Dedifferentiated amniotic fluid mesenchymal stem cell (primary cell): ENCODE data around the gene ZFPM1.

Source experiments
- DNase-seq: peaks from one replicate; pipeline ENCODE4 v3.0.0-alpha.2; 2016; ENCODE audit errors: extremely low spot score

ZFPM1 gene

DNA sequence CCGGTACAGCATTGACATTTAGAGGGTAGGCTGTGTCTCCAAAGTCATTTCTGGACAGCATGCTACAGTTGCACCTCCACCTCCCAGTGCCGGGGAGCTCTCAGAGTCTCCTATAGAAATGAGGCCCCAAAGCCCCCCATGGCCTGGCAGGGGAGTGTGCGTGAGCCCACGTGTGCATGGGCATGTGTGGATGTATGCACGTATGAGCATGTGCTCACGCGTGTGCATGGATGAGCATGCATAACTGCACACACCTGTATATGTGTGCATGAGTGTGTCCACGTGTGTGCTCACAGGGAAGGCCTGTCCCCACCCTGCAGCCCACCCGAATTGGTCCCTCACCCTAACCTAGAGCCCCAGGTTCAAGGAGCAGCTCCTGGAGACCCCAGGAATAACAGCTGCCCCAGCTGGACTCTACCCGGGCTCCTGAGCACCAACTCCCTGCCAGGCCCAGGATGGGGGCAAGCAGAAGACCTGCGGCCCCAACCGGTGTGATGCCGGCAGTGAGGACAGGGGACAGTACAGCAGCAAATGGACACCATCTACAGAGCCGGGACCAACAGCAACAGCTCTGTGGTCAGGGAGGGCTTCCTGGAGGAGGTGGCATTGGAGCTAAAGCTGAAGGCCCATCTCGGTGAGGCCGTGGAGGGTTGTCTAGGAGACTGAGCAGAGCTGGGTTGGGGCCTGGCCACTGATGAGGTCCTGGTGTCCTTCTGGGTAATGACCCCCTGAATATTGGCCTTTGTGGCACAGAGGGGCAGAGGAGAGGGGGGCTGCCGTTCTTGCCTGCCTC is 35.2 kb upstream of the ZFPM1 start:
- DNase-seq: no peak

DNA sequence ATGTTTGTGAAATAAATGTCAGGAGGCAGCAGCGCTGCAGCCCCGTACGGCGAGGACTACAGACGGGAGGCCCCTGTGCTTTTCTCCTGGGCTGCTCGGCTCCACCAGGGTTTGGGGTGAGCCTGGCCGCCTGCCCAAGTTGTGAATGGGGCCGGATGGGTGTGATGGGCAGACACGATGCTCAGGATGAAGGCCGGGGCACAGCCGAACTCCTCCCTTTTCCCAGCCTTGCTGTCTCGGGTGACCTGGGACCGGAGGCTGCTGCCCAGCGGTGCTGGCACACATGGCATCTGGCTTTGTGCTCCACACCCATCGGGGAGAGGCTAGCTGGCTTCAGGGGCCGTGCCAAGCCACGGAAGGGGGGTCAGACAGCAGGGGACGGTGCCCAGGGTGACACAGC is 34.2 kb upstream of the ZFPM1 start:
- DNase-seq: no peak

DNA sequence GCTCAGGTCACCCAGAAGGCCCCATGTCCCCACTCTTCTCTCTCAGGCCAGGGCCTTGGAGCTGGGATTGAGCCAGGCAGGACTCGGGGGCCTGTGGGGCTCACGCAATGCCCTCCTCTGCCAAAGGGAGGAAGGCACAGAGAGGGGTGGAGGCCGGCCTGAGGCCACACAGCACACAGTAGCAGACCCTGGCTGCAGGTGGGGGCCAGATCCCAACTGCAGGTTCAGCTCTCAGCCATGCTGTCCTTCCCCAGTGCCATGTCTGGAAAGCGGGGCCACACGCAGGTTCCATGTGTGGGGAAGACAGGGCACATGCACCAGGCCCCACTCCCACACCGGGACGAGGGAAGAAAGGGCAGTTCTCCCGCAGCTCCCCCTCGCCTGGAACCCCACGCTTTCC is 33.3 kb upstream of the ZFPM1 start:
- no peak for DNase-seq

DNA sequence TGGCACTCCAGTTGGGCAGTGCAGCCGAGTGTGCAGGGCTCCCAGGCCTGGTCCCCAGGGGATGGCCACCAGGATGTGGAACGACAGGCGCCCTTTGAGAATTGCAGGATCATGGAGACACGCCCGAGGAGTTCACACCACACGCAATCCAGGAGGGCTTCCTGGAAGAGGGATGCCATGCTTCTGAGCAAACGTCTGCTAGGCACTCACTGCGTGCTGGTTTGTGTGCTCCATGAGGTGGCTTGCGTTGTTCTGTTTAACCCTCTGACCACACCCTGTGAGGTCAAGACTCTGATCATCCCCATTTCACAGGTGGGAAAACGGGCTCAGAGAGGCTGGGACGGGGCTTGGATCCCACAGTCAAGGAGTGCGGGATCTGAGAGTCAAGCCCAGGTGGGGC is 32.6 kb upstream of the ZFPM1 start:
- no peak for DNase-seq

DNA sequence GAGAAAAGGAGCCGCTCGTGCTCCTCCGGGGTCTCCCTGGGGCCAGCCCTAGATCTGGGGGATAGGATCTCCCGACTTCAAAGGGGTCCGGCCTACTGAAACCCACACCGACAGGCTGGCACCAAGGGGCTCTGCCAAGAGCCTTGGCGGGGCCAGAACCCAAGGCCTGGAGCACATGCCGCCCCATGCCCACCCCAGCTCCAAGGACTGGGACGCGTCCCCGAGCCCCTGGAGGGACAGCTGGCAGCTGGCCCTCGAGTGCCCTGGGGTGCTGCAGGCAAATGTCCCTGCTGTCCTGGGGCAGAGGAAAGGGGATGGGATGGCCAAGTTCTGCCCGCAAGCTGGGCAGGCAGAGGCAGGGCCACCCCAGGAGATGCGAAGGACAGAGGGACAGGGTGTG is 31.8 kb upstream of the ZFPM1 start:
- DNase-seq: no peak

DNA sequence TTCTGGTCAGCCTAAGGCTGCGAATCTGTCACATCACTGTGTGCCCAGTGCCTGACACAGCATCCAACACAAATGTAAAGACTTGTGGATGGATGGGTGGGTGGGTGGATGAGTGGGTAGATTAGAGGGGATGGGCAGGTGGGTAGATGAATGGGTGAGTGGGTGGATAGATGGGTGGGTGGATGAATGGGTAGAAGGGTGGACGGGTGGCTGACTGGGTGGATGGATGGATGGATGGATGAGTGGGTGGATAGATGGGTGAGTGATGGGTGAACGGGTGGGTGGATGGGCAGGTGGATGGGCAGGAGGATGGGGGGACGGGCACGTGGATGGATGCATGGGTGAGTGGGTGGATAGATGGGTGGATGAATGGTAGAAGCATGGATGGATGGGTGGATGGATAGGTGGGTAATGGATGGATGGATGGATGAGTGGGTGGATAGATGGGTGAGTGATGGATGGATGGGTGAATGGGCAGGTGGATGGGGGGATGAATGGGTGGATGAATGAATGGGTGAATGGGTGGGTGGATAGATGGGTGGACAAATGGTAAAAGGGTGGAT is 31.1 kb upstream of the ZFPM1 start:
- no peak for DNase-seq

DNA sequence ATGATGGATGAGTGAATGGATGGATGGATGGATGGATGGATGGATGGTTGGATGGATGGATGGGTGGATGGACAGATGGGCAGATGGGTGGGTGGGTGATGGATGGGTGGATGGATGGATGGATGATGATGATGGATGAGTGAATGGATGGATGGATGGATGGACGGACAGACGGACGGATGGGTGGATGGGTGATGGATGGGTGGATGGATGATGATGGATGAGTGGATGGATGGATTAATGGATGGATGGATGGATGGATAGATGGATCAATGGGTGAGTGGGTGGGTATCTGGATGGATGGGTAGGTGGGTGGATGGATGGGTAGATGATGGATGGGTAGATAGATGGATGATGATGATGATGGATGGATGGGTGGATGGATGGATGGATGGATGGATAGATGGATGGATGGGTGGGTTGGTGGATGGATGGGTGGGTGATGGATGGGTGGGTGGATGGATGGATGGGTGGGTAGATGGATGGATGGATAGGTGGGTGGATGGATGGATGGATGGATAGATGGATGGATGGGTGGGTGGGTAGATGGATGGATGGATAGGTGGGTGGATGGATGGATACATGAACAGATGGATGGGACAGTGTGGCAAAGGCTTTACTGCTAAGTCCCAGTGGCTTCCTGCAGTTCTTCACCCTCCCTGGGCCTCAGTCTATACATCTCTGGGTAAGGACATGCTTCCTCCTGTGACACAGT is 30.2 kb upstream of the ZFPM1 start:
- DNase-seq: no peak

DNA sequence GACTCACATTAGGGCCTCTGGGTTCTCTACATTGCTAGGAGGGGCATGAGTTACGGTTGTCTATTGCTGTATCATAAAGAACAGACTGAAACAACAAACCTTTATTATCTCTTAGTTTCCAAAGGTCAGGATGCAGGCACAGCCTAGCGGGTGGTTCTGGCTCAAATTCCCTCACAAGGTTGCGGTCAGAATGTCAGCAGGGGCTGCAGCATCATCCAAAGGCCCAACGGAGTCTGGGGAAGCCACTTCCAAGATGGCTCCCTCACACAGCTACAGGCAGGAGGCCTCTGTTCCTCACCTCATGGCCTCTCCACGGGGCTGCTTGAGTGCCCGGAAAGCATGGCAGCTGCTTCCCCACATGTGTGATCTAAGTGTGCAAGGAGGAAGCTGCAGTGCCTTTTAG is 29.6 kb upstream of the ZFPM1 start:
- DNase-seq: no peak

DNA sequence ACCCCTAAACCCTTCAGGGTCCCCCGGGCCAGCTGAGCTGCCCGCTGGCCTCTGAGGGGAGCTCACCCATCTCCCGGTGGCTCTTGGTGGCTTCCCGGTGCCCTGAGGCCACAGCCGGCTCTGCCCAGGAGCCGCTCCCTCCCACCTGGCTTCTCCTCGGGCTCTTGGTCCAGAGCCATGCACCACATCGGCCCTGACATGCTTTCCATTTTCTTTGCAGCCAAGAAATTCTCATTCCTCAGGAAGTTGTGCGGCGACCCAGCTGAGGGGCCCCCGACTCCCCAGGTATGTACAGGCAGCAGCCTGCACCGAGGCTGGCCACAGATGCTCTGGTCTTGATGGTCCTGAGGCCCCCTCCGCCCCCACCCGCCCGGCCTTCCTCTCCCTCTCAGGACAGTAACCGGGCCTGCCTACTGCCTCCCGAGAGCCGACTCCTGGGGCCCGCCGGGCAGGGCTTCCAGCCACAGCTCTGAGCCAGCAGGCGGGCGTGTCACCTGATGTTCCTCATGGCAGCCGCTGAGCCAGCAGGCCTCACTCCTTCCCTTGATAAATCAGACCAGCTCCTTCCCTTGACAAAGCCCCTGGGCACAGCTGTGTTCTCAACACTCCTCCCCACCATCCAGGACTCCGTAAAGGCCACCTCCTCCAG is 28.4 kb upstream of the ZFPM1 start:
- DNase-seq: no peak

DNA sequence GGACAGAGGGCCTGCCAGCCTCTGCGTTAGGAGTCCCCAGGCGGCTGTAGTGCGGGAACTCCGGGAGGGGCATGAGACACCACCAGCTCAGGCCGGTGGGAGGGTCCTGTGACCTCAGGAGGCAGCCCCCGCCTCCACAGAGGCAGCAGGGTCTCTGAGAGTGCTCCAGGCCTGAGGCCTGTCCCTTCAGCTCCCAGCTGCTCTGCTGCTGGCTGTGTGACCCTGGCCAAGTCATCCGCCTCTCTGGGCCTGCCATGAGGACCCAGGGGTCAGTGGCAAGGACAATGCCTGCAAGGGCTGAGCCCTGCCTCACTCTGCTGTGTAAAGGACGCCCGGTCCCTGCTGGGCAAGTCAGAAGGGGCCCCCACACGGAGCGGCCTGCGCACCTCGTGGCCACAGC is 27.1 kb upstream of the ZFPM1 start:
- DNase-seq: no peak

DNA sequence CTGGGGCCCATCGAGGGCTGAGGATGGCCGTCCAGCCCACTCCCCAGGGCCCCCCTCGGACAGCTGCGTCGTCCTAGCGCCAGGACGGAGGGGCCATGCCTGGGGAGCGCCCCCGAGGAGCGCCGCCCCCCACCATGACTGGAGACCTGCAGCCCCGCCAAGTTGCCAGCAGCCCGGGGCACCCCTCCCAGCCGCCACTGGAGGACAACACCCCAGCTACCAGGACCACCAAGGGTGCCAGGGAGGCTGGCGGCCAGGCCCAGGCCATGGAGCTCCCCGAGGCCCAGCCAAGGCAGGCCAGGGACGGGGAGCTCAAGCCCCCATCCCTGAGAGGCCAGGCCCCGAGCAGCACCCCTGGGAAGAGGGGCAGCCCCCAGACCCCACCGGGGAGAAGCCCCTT is 25.7 kb upstream of the ZFPM1 start:
- DNase-seq: no peak

DNA sequence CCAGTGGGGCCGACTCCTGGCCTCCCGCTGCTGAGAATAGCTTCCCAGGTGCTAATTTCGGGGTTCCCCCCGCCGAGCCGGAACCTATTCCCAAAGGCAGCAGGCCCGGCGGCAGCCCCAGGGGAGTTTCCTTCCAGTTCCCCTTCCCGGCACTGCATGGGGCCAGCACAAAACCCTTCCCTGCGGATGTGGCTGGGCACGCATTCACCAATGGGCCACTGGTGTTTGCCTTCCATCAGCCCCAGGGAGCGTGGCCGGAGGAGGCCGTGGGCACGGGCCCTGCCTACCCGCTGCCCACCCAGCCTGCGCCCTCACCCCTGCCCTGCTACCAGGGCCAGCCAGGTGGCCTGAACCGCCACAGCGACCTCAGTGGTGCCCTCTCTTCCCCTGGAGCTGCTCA is 24.9 kb upstream of the ZFPM1 start:
- DNase-seq: no peak

DNA sequence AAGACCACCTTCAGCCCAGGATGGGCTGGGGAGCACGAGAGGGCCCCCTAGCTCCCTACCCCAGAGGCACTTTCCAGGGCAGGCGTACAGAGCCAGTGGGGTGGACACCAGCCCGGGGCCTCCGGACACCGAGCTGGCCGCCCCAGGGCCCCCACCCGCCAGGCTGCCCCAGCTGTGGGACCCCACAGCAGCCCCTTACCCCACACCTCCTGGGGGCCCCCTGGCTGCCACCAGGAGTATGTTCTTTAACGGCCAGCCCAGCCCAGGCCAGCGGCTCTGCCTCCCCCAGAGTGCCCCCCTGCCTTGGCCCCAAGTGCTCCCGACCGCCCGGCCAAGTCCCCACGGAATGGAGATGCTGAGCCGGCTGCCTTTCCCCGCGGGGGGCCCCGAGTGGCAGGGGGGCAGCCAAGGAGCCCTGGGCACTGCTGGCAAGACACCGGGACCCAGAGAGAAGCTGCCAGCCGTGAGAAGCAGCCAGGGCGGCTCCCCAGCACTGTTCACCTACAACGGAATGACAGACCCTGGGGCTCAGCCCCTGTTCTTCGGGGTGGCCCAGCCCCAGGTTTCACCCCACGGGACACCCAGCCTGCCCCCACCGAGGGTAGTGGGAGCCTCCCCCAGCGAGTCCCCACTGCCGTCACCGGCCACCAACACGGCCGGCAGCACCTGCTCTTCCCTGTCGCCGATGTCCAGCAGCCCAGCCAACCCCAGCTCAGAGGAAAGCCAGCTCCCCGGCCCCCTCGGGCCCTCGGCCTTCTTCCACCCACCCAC is 24.3 kb upstream of the ZFPM1 start:
- no peak for DNase-seq

DNA sequence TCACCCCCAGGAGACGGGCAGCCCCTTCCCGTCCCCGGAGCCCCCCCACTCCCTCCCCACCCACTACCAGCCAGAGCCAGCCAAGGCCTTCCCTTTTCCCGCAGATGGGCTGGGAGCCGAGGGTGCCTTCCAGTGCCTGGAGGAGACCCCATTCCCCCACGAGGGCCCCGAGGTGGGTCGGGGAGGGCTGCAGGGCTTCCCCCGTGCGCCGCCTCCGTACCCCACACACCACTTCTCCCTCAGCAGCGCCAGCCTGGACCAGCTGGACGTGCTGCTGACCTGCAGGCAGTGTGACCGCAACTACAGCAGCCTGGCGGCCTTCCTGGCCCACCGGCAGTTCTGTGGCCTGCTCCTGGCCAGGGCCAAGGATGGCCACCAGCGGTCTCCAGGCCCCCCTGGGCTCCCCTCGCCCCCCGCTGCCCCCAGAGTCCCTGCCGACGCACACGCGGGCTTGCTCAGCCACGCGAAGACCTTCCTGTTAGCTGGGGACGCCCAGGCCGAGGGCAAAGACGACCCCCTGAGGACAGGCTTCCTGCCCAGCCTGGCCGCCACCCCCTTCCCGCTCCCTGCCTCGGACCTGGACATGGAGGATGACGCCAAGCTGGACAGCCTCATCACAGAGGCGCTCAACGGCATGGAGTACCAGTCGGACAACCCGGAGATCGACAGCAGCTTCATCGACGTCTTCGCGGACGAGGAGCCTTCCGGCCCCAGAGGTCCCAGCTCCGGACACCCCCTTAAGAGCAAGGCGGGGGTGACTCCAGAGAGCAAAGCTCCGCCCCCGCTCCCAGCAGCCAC is 23.5 kb upstream of the ZFPM1 start:
- no peak for DNase-seq

DNA sequence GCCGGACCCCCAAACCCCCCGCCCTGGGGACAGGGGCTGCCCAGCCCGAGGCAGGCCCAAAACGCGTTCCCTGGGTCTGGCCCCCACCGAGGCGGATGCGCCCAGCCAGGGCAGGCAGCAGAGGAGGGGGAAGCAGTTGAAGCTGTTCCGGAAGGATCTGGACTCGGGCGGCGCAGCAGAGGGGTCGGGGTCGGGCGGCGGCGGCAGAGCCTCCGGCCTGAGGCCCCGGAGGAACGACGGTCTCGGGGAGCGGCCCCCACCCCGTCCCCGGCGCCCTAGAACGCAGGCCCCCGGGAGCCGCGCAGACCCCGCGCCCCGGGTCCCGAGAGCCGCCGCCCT is 22.9 kb upstream of the ZFPM1 start:
- DNase-seq: no peak

DNA sequence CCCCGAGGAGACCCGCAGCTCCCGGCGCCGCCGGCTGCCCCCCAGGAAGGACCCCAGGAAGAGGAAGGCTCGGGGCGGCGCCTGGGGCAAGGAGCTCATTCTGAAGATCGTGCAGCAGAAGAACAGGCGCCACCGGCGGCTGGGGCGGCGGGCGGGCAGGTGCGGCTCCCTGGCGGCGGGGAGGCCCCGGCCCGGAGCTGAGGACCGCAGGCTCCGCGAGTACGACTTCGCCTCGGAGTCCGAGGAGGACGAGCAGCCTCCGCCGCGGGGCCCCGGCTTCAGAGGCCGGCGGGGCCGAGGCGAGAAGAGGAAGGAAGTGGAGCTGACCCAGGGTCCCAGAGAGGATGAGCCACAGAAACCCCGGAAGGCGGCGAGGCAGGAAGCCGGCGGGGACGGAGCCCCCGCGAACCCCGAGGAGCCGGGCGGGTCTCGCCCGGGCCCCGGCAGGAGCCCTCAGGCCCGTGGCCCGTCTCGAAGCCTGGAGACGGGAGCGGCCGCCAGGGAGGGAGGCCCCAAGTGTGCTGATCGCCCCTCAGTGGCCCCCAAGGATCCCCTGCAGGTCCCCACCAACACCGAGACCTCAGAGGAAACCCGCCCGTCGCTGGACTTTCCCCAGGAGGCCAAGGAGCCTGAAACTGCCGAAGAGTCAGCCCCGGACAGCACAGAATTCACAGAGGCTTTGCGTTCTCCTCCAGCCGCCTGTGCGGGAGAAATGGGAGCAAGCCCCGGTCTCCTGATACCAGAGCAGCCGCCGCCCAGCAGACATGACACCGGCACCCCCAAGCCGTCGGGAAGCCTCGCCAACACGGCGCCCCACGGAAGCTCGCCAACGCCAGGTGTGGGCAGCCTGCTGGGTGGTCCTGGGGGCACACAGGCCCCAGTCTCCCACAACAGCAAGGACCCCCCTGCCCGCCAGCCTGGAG is 22.3 kb upstream of the ZFPM1 start:
- no peak for DNase-seq

DNA sequence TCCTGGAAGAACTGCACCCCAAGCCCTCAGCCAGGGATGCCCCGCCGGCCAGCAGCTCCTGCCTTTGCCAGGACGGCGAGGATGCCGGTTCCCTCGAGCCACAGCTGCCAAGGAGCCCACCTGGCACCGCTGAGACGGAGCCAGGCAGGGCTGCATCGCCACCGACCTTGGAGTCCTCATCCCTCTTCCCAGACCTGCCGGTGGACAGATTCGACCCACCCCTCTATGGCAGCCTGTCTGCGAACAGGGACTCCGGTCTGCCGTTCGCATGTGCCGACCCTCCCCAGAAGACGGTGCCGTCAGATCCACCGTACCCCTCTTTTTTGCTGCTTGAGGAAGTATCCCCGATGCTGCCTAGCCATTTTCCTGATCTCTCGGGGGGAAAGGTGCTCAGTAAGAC is 21.4 kb upstream of the ZFPM1 start:
- no peak for DNase-seq

DNA sequence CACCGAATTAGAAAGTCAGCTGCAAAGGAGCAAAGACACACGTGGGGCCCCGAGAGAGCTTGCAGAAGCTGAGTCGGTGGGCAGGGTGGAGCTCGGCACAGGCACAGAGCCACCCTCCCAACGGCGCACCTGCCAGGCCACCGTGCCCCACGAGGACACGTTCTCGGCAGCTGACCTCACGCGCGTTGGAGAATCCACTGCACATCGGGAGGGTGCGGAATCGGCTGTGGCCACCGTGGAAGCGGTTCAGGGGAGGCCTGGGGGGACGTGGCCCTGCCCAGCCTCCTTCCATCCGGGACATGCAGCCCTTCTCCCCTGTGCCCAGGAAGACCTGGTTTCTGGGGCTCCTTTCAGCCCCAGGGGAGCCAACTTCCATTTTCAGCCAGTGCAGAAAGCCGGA is 20.9 kb upstream of the ZFPM1 start:
- no peak for DNase-seq

DNA sequence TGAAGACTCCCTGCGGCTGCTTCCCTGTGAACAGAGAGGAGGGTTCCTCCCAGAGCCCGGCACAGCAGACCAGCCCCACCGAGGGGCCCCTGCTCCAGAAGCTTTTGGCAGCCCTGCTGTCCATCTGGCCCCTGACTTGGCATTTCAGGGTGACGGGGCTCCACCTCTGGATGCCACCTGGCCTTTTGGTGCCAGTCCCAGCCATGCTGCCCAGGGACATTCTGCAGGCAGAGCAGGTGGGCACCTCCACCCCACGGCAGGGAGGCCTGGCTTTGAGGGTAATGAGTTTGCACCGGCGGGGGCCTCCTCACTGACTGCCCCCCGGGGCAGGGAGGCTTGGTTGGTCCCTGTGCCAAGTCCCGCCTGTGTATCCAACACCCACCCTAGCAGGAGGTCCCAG is 20.3 kb upstream of the ZFPM1 start:
- DNase-seq: no peak

DNA sequence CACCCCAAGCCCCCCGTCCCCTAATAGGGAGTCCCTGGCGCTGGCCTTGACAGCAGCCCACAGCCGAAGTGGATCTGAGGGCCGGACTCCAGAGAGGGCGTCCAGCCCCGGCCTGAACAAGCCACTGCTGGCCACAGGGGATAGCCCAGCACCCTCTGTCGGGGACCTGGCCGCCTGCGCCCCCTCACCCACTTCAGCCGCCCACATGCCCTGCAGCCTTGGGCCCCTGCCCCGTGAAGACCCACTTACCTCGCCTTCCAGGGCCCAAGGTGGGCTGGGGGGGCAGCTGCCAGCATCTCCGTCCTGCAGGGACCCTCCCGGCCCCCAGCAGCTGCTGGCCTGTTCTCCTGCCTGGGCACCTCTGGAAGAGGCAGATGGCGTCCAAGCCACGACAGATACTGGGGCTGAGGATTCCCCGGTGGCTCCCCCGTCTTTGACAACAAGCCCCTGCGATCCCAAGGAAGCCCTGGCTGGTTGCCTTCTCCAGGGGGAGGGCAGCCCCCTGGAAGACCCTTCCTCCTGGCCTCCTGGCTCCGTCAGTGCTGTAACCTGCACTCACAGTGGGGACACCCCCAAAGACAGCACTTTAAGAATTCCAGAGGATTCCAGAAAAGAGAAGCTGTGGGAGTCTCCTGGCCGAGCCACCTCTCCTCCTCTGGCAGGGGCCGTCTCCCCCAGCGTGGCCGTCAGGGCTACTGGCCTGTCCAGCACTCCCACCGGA is 19.3 kb upstream of the ZFPM1 start:
- DNase-seq: no peak
